Mucosa of rectum (tissue), 2 donors: ENCODE measurements around the gene IFNA14.

ENCODE experiments used
- H3K27ac ChIP-seq, 2 donors: one replicate each; pipeline ENCODE4 v1.7.0; 2013; ENCODE audit warnings: inconsistent platforms in 2 of 2, low read depth in 2 of 2, low read length in 2 of 2
- H3K27me3 ChIP-seq, 2 donors: one replicate each; pipeline ENCODE4 v1.7.0; 2013; ENCODE audit warnings: low read length in 2 of 2; ENCODE audit not compliant: control insufficient read depth in 2 of 2, insufficient read depth in 2 of 2
- H3K36me3 ChIP-seq, 2 donors: one replicate each; pipeline ENCODE4 v1.7.0; 2013; ENCODE audit warnings: low read length in 2 of 2; ENCODE audit not compliant: control insufficient read depth in 2 of 2, insufficient read depth in 2 of 2
- H3K4me1 ChIP-seq, 2 donors: one replicate each; pipeline ENCODE4 v1.7.0; 2013; ENCODE audit warnings: low read length in 2 of 2, mild to moderate bottlenecking in 1 of 2; ENCODE audit not compliant: control insufficient read depth in 2 of 2, insufficient read depth in 2 of 2
- H3K4me3 ChIP-seq, 2 donors: one replicate each; pipeline ENCODE4 v1.7.0; 2013; ENCODE audit warnings: low read length in 2 of 2
- H3K9ac ChIP-seq, 2 donors: one replicate each; pipeline ENCODE4 v1.7.0; 2013; ENCODE audit warnings: low read length in 2 of 2, low read depth in 1 of 2, mild to moderate bottlenecking in 1 of 2
- H3K9me3 ChIP-seq, 2 donors: one replicate each; pipeline ENCODE4 v1.7.0; 2013; ENCODE audit warnings: low read length in 2 of 2; ENCODE audit not compliant: control insufficient read depth in 2 of 2
- donor health status: healthy.
- donor health status: Normal muscosa, but diverticular disease.

IFNA14 gene

GRCh38 chr9:21239911-21240310 lies at the start of gene IFNA14:
Gene IFNA14, minus strand, starts transcription at chr9:21240005. Its CDS starts 70 bp downstream, at chr9:21239935.
- Histone ChIP-seq H3K27me3 (no peaks in the 10 kb centered on the region), H3K4me1 (no peaks in the 10 kb centered on the region), H3K9ac (no peak within 1 kb of the TSS), H3K4me3 (no peak within 1 kb of the TSS), H3K27ac (no peak within 1 kb of the TSS), H3K9me3 (no peaks in the 10 kb centered on the region), H3K36me3 (no peaks in the 10 kb centered on the region)

- Histone ChIP-seq H3K27me3 (no peaks in the 10 kb centered on the region), H3K4me3 (no peak overlapping the region), H3K9ac (no peak overlapping the region), H3K9me3 (no peaks in the 10 kb centered on the region), H3K27ac (no peak overlapping the region), H3K36me3 (no peaks in the 10 kb centered on the region), H3K4me1 (no peaks in the 10 kb centered on the region)
Observed at GRCh38 chr9:21287280-21287679, 47.5 kb upstream of the IFNA14 start.

- Histone ChIP-seq H3K4me1 (no peaks in the 10 kb centered on the region), H3K9ac (no peak overlapping the region), H3K9me3 (no peaks in the 10 kb centered on the region), H3K4me3 (no peak overlapping the region), H3K27ac (no peak overlapping the region), H3K27me3 (no peaks in the 10 kb centered on the region), H3K36me3 (no peaks in the 10 kb centered on the region)
Observed at GRCh38 chr9:21286659-21287058, 46.9 kb upstream of the IFNA14 start.

GRCh38 chr9:21286099-21286498 lies 46.3 kb upstream of the IFNA14 start:
- H3K4me1 ChIP-seq = no peaks in the 10 kb centered on the region
- no peaks in the 10 kb centered on the region for H3K36me3 ChIP-seq
- no peak overlapping the region for H3K4me3 ChIP-seq
- H3K9ac ChIP-seq = no peak overlapping the region
- H3K27ac ChIP-seq = no peak overlapping the region
- no peaks in the 10 kb centered on the region for H3K27me3 ChIP-seq
- H3K9me3 ChIP-seq = no peaks in the 10 kb centered on the region

- Histone ChIP-seq H3K27me3 (no peaks in the 10 kb centered on the region), H3K27ac (no peak overlapping the region), H3K4me3 (no peak overlapping the region), H3K36me3 (no peaks in the 10 kb centered on the region), H3K9ac (no peak overlapping the region), H3K4me1 (no peaks in the 10 kb centered on the region), H3K9me3 (no peaks in the 10 kb centered on the region)
Observed at GRCh38 chr9:21281275-21281674, 41.5 kb upstream of the IFNA14 start.

- no peak overlapping the region for H3K9ac ChIP-seq
Observed at GRCh38 chr9:21268347-21268657, 28.5 kb upstream of the IFNA14 start.

GRCh38 chr9:21267485-21268346 lies 27.9 kb upstream of the IFNA14 start:
- no peaks in the 10 kb centered on the region for H3K9me3 ChIP-seq
- H3K9ac ChIP-seq = no peak overlapping the region
- no peaks in the 10 kb centered on the region for H3K27me3 ChIP-seq
- no peaks in the 10 kb centered on the region for H3K36me3 ChIP-seq
- no peak overlapping the region for H3K4me3 ChIP-seq
- H3K4me1 ChIP-seq = no peaks in the 10 kb centered on the region
- no peak overlapping the region for H3K27ac ChIP-seq

More at GRCh38 chr9:21268347-21268657, 28.5 kb upstream of the IFNA14 start:
- Histone ChIP-seq H3K27ac (no peak overlapping the region), H3K4me1 (no peaks in the 10 kb centered on the region), H3K27me3 (no peaks in the 10 kb centered on the region), H3K9me3 (no peaks in the 10 kb centered on the region), H3K4me3 (no peak overlapping the region), H3K36me3 (no peaks in the 10 kb centered on the region)

GRCh38 chr9:21266733-21267484 lies 27.1 kb upstream of the IFNA14 start:
- H3K27me3 ChIP-seq = no peaks in the 10 kb centered on the region
- H3K36me3 ChIP-seq = no peaks in the 10 kb centered on the region
- H3K27ac ChIP-seq = no peak overlapping the region
- H3K9me3 ChIP-seq = no peaks in the 10 kb centered on the region
- no peaks in the 10 kb centered on the region for H3K4me1 ChIP-seq
- H3K4me3 ChIP-seq = no peak overlapping the region
- H3K9ac ChIP-seq = no peak overlapping the region

GRCh38 chr9:21265421-21266189 lies 25.8 kb upstream of the IFNA14 start:
- H3K9ac ChIP-seq = no peak overlapping the region
- no peaks in the 10 kb centered on the region for H3K9me3 ChIP-seq
- H3K27me3 ChIP-seq = no peaks in the 10 kb centered on the region
- no peaks in the 10 kb centered on the region for H3K4me1 ChIP-seq
- no peaks in the 10 kb centered on the region for H3K36me3 ChIP-seq
- no peak overlapping the region for H3K4me3 ChIP-seq
- H3K27ac ChIP-seq = no peak overlapping the region
